Measurements from ENCODE around the gene SAMD4A.

DNA sequence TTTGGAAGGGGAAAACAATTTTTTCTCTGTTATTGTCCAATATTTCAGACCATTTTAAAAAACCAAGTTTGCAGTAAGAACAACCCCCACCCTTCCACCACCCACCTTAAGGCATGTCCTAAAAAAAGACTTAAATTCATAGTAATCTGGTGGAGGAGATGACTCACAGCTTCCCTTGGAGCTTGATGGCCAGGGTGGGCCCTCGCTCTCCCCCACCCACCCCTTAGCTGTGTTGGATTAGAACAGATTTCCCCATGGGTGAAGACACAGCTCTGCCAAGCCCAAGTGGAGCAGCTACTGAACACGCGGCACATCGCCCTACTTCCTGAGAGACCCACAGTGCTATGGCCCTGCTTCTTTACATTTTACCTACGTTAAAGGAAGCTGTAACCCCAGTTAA is 195.4 kb downstream of the SAMD4A start:
- TF ChIP-seq, protein P1, sequence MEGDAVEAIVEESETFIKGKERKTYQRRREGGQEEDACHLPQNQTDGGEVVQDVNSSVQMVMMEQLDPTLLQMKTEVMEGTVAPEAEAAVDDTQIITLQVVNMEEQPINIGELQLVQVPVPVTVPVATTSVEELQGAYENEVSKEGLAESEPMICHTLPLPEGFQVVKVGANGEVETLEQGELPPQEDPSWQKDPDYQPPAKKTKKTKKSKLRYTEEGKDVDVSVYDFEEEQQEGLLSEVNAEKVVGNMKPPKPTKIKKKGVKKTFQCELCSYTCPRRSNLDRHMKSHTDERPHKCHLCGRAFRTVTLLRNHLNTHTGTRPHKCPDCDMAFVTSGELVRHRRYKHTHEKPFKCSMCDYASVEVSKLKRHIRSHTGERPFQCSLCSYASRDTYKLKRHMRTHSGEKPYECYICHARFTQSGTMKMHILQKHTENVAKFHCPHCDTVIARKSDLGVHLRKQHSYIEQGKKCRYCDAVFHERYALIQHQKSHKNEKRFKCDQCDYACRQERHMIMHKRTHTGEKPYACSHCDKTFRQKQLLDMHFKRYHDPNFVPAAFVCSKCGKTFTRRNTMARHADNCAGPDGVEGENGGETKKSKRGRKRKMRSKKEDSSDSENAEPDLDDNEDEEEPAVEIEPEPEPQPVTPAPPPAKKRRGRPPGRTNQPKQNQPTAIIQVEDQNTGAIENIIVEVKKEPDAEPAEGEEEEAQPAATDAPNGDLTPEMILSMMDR (conservative IDR thresholded peaks at IDR 0.05 in 1 of 2, IDR thresholded peaks at IDR 0.05 in 1 of 2; ENCODE audit: low read depth in 1 of 2, low read length in 2 of 2): no peak
- no peak for TF ChIP-seq EZH2 (IDR thresholded peaks at IDR 0.05; ENCODE audit: low read length, missing control alignments)

Data from fibroblast of lung (primary cell).